T-helper 2 cell treated with Interferon-gamma antibody and Interleukin-4, amounts not matched to agents 100 ng/mL and 5 ng/mL, for 36 hours (primary cell): Measurements from ENCODE around the gene KCNK4. TPM values are rescaled to one million over a fixed set of nuclear protein-coding genes. Genes with fewer than 3 reads are reported as not detected.
"Not testable (repeated sequence)": the region's sequence is repeated elsewhere in the genome, so short reads cannot be mapped to it uniquely, and the experiment has no call there.

Experiments
- intact Hi-C: fragments of 100-400 bp; cut with micrococcal nuclease; formaldehyde crosslinking; loops from one replicate; pipeline ENCODE4 v1.15.1; 2023
- total RNA-seq: library from RNA; stranded (reverse); gene quantifications from 2 replicates; pipeline ENCODE4 v1.2.3, GENCODE V29; 2022

Gene KCNK4
- total RNA-seq, 1 donor from 2014 or later: not detected

DNA sequence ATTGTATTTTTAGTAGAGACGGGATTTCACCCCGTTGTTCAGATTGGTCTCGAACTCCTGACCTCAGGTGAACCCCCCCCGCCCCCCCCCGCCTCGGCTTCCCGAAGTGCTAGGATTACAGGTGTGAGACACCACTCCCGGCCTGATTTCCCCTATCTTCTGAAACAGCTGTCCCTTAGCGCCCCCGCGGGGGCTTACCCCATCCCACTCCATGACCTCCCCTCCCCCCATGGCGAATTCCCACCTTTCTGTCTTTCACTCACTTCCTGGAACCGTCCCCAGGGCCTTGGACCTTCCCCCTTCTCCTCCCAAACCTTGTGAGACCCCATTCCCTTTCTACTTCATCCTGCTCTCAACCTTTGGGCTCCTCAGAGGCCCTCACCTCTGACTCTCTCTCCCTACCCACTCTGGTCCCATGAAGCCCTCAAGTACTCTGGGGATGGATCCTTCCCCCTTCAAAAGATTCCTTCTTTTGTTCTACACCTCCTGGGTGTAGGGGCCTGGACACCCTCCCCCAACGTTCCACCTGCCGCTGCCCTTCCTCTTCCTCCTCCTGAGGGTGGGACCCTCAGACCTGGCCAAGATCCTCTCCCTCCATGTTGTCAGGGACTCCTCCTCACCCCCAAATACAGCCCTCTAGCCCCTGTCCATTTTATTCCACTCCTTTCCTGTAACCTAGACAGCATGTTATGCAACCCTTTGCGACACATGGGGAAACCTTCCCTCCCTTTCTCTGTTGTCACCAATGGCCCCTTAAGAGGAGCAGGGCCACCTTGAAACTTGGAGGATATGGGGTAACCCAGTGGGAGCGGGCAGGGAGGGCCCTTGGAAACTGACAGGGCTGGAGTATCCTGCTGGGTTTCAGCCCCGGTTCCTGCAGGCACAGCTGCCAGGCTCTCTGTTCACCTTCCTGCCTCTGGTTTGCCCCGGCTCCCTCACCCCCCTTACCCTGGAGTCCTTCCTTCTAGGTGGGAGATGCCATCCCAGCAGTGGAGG lies 28.0 kb downstream of the KCNK4 start:
- intact Hi-C loops: loop anchor here (1.0 kb wide), 1 partner anchor 459 kb away; the partner anchor contains the start of gene SF1

DNA sequence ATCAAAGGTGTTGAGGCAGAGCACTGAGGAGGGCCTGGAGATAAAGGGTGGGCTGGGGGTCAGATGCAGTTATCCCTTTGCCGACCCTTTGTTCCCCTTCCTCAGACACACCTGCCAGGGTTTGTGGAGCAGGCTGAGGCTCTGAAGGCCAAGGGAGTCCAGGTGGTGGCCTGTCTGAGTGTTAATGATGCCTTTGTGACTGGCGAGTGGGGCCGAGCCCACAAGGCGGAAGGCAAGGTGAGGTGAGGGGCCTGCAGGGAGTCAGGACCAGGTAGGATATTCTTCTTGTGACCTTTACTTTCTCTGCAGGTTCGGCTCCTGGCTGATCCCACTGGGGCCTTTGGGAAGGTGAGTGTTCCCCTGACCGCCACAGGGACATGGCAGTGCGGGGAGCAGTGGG lies 29.5 kb downstream of the KCNK4 start:
- intact Hi-C loops: no loop called here

DNA sequence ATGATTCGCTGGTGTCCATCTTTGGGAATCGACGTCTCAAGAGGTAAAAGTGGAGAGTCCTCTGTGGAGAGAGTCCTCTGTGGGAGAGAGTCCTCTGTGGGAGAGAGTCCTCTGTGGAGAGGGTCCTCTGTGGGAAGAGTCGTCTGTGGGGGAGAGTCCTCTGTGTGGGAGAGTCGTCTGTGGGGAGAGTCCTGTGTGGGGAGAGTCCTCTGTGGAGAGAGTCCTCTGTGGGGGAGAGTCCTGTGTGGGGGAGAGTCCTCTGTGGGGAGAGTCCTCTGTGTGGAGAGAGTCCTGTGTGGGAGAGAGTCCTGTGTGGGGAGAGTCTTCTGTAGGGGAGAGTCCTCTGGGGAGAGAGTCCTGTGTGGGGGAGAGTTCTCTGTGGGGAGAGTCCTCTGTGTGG lies 29.9 kb downstream of the KCNK4 start:
- intact Hi-C loops: no loop called here

DNA sequence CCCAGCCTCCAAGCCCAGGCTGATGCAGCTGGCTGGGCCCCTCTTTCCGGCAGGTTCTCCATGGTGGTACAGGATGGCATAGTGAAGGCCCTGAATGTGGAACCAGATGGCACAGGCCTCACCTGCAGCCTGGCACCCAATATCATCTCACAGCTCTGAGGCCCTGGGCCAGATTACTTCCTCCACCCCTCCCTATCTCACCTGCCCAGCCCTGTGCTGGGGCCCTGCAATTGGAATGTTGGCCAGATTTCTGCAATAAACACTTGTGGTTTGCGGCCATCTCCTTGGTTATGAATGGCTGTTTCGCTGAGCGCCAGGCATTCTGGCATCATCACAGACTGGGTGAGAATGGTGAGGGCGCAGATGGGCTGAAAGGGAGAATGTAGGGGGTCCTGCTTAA lies 30.4 kb downstream of the KCNK4 start:
- intact Hi-C loops: no loop called here

DNA sequence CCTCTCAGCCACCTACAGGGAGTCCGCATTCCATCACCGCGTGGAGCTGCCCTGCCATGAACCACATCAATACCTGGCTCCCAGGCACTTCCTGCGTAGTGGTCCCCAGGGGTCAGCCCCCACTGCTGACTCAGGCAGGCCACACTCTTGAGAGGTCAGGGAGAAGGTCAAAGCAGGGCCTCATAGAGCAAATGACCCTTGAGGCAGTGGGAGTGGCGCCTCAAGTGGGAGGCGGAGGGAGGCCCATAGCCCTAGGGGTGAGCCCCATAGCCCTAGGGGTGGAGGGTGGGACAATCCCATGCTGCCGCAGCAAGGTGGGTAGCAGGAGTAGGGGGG lies 31.8 kb downstream of the KCNK4 start:
- intact Hi-C loops: no loop called here

DNA sequence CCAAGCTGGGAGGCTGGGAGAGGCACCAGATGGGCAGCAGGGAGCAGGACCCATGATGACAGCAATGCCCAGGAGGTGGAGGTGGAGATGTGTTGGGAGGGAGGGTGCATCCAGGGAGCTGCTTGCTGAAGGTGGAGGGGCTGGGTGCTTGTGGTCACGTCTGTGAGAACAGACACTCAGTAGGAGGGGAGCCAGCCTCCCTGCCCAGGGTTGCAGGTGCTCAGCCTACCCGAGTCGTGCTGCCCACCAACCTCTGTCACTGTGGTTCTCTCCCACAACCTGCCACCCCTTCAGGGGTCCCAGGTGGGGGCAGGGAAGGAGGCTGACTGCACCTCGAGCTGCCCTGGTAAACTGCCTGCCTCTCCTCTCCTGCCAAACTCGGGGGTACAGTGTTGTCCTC lies 32.3 kb downstream of the KCNK4 start:
- intact Hi-C loops: no loop called here

DNA sequence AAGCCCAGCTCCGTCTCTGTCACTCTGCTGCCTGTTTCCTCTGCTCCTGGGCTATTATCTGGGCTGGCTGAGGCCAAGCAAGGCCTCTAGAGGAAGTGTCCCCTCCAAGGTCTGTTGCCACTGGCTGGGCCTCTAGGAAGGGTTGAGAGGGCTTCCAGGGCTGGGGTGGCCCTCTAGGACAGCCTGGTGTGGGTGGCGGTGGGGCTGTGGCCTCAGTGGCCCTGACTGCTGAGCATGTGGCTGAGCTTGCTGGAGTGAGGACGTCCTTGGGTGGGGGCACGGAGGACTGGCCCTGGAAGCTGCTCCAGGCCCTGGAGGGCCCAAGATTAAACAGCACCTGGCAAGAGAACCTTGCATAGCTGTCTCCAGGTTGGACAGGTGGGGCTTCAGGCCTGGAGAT lies 32.9 kb downstream of the KCNK4 start:
- intact Hi-C loops: not testable (repeated sequence)

DNA sequence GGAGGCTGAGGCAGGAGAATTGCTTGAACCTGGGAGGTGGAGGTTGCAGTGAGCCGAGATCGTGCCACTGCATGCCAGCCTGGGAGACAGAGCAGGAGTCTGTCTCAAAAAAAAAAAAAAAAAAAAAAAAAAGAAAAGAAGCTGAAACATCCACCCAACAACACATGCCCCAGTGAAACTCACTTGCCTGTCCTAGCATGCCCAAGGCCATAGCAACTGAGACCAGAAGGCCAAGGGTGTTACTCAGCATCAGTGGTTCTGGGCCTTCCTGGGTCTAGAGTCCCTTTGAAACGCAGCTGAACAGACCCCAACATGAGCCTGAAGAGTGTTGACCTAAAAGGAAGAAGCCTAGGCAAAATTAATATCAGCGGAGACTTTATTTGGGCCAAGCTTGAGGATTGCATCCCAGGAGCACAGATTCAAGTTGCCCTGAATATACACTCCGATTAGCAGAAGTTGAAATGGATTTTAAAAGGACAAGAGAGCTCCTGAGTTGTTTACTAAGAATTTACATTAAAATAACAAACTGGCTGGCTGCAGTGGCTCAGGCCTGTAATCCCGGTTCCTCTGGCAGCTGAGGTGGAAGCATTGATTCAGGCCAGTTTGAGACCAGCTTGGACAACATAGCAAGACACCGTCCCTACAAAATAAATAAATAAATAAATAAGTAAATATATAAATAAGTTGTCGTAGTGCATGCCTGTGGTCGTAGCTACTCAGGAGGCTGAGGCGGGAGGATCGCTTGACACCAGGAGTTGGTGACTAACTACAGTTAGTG lies 33.8 kb downstream of the KCNK4 start:
- intact Hi-C loops: no loop called here

DNA sequence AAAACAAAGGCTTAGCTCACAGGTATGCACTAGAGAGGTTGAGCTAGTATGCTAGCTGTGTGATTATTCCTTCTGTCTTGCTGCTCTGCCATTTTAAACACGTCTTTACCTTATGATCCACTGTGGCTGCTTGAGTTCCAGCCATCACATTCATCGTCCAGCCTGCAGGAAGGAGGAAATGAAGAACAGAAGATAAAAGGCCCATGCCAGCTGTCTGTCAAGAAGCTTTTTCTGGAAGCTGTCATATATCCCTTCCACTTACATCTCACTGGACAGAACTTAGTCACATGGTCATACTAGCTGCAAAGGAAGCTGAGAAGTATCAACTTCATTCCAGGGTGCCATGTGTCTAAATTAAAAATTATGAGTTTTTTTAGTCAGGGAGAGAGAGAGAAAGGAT lies 36.3 kb downstream of the KCNK4 start:
- intact Hi-C loops: no loop called here

DNA sequence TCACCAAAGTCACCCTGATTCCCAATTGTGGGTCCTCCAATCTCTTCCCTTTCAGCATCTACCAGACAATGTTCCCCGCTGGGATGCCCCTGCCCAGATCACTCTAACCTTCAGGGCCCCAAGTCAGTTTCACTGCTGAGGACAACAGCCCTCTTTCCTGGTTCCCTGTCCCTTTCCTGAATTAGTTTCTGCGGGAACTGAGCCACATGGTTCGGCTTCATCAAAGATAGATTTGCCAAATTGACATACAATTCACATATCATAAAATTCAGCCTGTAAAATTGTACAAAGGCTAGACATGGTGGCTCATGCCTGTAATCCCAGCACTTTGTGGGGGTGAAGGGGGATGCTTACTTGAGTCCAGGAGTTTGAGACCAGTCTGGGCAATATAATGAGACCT lies 36.9 kb downstream of the KCNK4 start:
- intact Hi-C loops: no loop called here

DNA sequence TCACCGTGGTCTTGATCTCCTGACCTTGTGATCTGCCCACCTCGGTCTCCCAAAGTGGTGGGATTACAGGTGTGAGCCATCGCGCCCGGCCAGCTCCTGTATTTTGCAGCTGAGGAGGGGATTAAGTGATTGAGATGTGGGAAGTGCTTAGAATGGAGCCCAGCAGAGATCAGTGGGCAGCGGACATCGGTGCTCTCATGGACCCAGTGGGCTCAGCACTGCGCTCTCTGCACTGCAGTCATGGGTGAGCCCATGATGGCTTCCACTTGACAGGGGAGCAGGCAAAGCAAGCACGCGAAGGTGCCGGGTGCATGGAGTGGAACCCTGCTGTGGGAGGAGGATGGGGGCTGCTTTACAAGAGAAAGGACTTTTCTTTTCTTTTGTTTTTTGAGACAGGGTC lies 39.8 kb downstream of the KCNK4 start:
- intact Hi-C loops: loop anchor here (1.0 kb wide), 1 partner anchor 14 kb away; the partner anchor contains the start of gene TRMT112

DNA sequence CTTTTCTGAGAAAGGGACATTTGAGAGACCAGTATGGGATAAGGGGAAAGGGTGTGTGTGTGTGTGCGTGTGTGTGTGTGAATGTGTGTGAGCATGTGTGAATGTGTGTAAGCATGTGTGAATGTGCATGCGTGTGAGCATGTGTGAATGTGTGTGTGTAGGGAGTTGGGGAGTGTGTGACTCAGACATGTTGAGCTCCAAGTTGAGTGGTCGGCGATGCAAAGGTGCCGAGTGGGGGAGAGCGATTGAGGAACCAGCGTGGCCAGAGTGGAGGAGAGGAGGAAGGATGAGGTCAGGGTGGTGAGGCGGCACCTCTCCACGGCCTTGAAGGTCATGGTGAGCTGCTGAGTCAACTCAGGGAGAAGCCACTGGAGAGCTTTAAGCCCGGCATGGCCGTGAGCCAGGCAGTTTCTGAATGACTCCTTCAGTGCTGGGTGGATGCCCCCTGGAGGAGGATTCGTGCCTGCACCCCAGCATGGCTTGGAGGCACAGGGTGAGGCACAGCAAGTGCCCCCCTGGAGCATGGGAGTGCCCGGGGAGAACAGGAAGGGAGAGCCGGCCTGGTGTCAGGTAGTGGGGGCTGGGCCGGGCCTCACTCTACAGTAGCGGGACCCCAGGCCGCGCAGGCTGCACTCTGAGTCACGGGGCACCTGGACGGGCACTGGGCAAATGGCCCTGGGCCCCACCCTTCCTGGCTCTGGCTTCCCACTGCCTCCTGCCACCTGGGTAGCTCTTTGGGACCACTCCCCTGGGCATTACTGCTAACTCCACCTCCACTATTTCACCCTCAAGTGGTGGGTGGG lies 40.7 kb downstream of the KCNK4 start:
- intact Hi-C loops: loop anchor here (1.0 kb wide), 1 partner anchor 14 kb away; the partner anchor contains the start of gene TRMT112

DNA sequence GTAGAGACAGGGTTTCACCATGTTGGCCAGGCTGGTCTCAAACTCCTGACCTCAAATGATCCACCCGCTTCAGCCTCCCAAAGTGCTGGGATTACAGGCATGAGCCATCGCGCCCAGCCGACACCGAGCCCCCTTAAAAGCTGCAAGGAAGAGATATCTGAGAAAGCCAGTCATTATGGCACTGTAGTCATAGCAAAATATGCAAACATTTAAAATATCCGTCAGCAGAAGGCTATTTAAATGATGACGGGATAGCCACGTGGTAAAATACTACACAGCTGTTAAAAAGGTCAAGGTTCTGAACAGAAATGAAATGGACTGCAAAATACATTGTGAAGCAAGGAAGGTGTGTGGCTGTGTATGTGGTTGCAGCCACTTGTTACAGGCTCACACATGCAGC lies 42.5 kb downstream of the KCNK4 start:
- intact Hi-C loops: no loop called here

DNA sequence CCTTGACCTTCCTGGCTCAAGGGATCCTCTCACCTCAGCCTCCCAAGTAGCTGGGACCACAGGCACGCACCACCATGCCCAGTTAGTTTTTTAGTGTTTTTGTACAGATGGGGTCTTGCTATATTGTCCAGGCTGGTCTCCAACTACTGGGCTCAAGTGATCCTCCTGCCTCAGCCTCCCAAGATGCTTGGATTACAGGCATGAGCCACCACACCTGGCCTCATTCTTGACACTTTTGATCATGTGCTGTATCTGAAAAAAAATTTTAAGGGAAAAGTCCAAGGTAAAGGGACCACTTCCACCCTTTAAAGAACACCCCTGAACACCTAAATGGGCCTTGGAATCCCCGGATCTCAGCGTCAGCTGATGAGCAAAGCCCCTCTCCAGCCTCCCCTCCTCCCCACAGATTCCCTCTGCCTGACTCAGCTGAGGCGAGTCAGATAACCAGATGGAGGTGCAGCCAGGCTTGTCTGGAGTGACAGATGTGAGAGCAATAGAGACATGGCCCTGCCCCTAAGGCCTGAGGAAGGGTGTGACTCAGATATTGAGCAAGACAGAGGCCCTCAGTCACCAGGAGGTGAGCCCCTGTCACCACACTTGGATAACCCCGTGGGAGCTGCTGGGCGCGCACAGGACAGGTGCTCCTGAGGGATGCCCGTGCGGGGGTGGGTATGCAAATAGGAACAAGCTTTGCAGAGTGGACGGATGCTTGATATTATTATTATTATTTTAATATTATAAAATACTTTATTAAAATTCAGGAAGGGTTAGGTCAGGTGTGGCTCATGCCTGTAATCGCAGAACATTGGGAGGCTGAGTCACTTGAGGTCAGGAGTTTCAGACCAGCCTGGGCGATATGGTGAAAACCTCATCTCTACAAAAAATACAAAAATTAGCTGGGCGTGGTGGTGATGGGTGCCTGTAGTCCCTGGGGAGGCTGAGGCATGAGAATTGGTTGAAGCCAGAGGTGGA lies 43.9 kb downstream of the KCNK4 start:
- intact Hi-C loops: no loop called here

DNA sequence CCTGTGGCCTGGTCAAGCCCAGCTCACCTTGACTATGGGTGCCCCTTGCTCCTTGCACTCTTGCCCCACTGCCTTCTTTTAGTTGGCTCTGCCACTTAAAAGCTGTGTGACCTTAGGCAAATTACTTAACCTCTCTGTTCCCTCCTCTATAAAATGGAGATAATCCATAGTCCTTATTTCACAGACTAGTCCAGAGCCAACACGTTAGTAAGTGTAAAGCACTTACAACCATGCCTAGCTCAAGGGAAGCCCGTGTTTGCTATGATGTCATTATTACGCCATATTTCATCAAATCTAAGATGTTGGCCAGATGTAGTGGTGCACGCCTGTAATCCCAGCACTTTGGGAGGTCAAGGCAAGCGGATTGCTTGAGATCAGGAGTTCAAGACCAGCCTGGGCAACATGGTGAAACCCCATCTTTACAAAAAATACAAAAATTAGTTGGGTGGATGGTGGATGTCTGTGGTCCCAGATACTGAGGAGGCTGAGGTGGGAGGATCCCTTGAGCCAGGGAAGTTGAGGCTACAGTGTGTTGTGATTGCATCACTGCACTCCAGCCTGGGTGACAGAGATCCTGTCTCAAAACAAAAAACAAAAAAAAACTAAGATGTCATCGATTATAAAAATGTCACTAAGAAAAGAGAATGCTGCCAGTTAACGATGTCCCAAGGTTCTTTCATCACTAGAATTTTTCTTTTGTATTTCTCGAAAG lies 46.6 kb downstream of the KCNK4 start:
- intact Hi-C loops: no loop called here

DNA sequence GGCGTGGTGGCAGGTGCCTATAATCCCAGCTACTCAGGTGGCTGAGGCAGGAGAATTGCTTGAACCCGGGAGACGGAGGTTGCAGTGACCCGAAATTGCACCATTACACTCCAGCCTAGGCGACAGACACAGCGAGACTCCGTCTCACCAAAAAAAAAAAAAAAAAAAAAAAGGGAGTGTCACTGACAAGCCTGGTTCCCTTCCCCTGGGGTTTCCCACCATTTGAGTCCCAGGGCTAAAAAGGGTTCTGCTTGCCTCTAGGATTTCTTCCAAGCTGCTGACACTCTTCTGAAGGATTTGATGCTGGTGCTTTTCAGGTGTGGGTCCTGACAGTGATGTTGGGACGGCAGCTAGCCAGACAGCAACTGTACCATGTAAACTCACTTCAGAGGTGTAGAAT lies 47.6 kb downstream of the KCNK4 start:
- intact Hi-C loops: no loop called here

DNA sequence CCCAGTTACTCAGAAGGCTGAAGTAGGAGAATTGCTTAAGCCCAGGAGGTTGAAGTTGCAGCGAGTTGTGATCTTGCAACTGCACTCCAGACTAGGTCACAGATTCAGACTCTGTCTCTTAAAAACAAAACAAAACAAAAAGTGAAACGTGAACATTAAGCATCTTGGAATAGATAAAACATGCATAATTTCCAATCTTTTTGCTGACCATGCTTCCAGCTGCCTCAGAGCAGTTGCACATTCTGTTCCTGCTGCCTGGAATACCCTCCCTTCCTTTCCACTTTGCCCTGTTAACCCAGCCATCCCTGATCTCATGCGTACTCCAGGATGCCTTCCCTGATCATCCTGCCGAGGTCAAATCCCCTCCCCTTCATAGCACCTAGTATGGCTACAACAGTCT lies 48.2 kb downstream of the KCNK4 start:
- intact Hi-C loops: no loop called here

DNA sequence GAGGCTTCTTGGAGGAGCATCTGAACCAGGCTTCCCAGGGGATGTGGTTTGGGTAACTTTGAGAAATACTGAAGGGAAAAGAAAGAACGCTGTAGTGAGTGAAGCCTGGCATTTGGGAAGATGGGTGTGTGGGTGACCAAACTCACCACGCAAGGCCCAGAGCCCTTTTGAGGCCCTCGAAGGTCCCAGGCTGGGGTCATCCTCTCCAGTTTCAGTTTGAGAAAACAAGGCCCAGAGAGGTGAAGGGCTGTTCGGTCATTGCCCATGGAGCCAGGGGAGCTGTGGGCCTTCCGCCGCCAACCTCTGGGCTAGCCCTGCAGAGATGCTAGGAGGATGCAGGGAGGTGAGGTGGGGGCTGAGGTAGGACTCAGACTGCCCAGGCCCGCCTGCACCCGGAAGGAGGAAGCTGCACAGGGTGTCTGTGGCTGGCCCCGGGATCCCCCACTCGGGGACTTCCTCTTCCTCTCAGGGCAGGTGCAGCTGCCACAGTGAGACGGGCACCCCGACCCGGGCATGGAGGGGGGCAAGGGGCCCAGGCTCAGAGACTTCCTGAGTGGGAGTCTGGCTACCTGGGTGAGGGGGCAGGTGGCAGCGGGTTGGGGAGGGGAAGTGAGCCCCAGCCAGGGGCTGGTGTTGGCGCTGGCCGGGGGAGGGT lies 48.8 kb downstream of the KCNK4 start, which contains the start of gene CCDC88B:
TSS of gene CCDC88B (plus strand) at position 451 of the 655 bp plus-strand sequence. CDS start at position 514, 63 bp downstream.
- intact Hi-C loops: loop anchor here (1.0 kb wide), 1 partner anchor 70 kb away; no protein-coding TSS in a partner anchor
